Neural crest cell (in vitro differentiated cells): ENCODE data around the gene BCLAF1. TPM values are rescaled to one million over a fixed set of nuclear protein-coding genes. Genes with fewer than 3 reads are reported as not detected.
"Not testable (repeated sequence)": the region's sequence is repeated elsewhere in the genome, so short reads cannot be mapped to it uniquely, and the experiment has no call there.

Source experiments
- DNase-seq: peaks from one replicate; pipeline ENCODE4 v3.0.0; 2021; ENCODE audit warnings: low read depth, mixed read lengths, low spot score
- H3K27ac Mint-ChIP-seq: one replicate; pipeline ENCODE4 v1.8.0; 2021; ENCODE audit warnings: mild to moderate bottlenecking, mixed read lengths; ENCODE audit not compliant: unreplicated experiment
- H3K27me3 Mint-ChIP-seq: 2 replicates; pipeline ENCODE4 v1.8.0; 2021; ENCODE audit warnings: low read depth, mild to moderate bottlenecking, mixed read lengths
- H3K36me3 Mint-ChIP-seq: 2 replicates; pipeline ENCODE4 v1.8.0; 2021; ENCODE audit warnings: low read depth, mild to moderate bottlenecking, mixed read lengths
- H3K4me1 Mint-ChIP-seq: 2 replicates; pipeline ENCODE4 v1.8.0; 2021; ENCODE audit warnings: mixed read lengths
- H3K4me3 Mint-ChIP-seq: one replicate; pipeline ENCODE4 v1.8.0; 2021; ENCODE audit warnings: mild to moderate bottlenecking, mixed read lengths
- H3K9me3 Mint-ChIP-seq: 2 replicates; pipeline ENCODE4 v1.8.0; 2021; ENCODE audit warnings: mixed read lengths
- total RNA-seq: library from RNA; stranded (reverse); gene quantifications from 2 replicates; pipeline ENCODE4 v1.2.1, GENCODE V29; 2021
- TF ChIP-seq, protein P1 (sequence below): fragments of 200-600 bp; sonication (generic); conservative IDR thresholded peaks from 2 replicates; pipeline ENCODE4 v1.5.0; 2021; ENCODE audit warnings: antibody characterized with exemption, mild to moderate bottlenecking

BCLAF1 gene
- total RNA-seq, 1 donor from 2014 or later, result 253 TPM

DNA sequence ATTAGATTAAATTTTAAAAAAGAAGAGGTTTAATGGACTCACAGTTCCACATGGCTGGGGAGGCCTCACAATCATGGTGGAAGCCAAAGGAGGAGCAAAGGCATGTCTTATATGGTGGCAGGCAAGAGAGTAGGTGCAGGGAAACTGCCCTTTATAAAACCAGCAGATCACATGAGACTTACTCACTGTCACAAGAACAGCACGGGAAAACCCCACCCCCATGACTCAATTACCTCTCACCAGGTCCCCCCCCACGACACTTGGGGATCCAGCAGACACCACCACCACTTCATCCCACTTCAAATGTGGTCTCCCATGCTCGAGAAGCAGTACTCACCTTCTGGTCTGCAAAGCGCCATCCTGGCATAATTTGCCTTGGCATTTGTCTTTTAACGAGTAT, 64.2 kb downstream of the BCLAF1 start:
- H3K4me3 Mint-ChIP-seq, result no peak overlapping the region
- H3K4me1 Mint-ChIP-seq, result peaks cover 6% of the 10 kb centered on the region
- TF ChIP-seq, protein P1, sequence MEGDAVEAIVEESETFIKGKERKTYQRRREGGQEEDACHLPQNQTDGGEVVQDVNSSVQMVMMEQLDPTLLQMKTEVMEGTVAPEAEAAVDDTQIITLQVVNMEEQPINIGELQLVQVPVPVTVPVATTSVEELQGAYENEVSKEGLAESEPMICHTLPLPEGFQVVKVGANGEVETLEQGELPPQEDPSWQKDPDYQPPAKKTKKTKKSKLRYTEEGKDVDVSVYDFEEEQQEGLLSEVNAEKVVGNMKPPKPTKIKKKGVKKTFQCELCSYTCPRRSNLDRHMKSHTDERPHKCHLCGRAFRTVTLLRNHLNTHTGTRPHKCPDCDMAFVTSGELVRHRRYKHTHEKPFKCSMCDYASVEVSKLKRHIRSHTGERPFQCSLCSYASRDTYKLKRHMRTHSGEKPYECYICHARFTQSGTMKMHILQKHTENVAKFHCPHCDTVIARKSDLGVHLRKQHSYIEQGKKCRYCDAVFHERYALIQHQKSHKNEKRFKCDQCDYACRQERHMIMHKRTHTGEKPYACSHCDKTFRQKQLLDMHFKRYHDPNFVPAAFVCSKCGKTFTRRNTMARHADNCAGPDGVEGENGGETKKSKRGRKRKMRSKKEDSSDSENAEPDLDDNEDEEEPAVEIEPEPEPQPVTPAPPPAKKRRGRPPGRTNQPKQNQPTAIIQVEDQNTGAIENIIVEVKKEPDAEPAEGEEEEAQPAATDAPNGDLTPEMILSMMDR, result no peak
- no peak overlapping the region for H3K27ac Mint-ChIP-seq
- no peaks in the 10 kb centered on the region for H3K27me3 Mint-ChIP-seq
- no peak for DNase-seq
- H3K9me3 Mint-ChIP-seq, result peaks cover 20% of the 10 kb centered on the region
- H3K36me3 Mint-ChIP-seq, result peaks cover 4% of the 10 kb centered on the region

DNA sequence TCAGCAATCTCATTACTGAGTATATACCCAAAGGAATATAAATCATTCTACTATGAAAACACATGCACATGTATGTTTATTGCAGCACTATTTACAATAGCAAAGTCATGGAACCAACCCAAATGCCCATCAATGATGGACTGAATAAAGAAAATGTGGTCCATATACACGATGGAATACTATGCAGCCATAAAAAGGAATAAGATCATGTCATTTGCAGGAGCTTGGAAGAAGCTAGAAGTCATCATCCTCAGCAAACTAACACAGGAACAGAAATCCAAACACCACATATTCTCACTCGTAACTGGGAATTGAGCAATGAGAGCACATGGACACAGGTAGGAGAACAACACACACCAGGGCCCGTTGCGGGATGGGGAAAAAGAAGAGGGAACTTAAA, 64.7 kb downstream of the BCLAF1 start:
- H3K27me3 Mint-ChIP-seq, DNase-seq, H3K4me1 Mint-ChIP-seq, H3K27ac Mint-ChIP-seq, H3K36me3 Mint-ChIP-seq, H3K4me3 Mint-ChIP-seq: not testable (repeated sequence)
- H3K9me3 Mint-ChIP-seq, result peaks cover 20% of the 10 kb centered on the region

DNA sequence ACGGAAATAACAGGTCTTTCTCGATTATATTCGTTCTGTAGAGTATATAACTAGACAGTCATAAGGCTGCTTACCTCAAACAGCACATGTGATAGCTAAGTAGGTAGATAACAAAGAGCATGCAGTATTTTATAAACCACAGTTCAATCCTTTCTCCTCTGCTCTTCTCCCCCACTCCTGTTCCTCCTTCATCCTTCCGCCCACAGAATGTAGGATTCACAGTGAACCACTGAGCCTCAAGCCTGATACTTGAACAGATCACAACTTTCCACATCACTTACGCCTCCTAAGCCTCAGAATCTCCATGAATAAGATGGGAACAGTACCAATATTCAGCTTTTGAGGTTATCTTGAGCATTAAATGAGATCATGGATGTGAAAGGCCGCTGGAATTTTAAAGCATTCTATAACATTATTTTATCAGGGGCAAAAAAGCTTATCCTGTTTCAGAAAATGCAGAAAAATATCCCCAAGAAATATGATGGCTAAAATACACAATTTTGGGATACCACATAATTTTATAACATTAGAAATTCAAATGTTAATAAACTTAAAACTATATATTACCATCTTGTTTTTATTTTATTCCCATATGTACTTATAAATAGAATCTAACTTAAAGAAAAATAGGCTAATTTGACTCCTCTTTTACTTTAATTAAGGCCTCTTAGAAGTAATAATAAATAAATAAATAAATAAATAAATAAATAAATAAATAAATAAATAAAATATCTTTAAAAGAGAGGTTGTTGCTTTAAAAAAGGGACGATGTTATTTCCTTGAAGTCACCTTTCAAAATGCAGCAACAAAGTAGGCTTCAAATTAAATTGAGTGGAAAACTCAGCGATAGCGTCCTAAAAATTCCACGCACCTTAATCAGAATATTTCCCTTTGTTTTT, 72.9 kb downstream of the BCLAF1 start:
- peaks cover 4% of the 10 kb centered on the region for H3K36me3 Mint-ChIP-seq
- no peak overlapping the region for H3K4me3 Mint-ChIP-seq
- TF ChIP-seq, protein P1, result no peak
- DNase-seq, result no peak
- no peaks in the 10 kb centered on the region for H3K4me1 Mint-ChIP-seq
- no peak overlapping the region for H3K27ac Mint-ChIP-seq
- H3K9me3 Mint-ChIP-seq, result peaks cover 6% of the 10 kb centered on the region
- no peaks in the 10 kb centered on the region for H3K27me3 Mint-ChIP-seq

DNA sequence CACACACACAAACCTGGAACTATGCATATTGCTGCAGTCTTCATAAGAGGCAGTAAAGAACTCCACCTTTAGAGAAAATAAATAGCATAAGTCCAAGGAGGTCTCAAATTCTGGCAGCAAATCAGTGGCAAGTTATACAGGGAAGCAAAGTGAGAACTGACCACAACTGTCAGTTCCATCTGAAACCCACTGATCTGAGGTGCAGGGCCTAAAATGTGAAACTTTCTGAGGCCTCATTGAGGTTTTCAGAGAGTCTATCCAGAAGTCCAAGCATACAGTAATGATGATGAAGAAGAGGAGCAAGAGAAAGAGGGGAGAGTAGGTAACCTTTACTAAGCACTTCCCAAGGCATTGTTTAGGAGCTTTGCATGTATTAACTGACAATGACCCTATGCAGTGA, 75.8 kb downstream of the BCLAF1 start:
- H3K27me3 Mint-ChIP-seq, result no peaks in the 10 kb centered on the region
- TF ChIP-seq, protein P1, result no peak
- no peak overlapping the region for H3K4me3 Mint-ChIP-seq
- no peak for DNase-seq
- H3K27ac Mint-ChIP-seq, result no peak overlapping the region
- no peaks in the 10 kb centered on the region for H3K4me1 Mint-ChIP-seq
- H3K36me3 Mint-ChIP-seq, result no peaks in the 10 kb centered on the region
- no peaks in the 10 kb centered on the region for H3K9me3 Mint-ChIP-seq

DNA sequence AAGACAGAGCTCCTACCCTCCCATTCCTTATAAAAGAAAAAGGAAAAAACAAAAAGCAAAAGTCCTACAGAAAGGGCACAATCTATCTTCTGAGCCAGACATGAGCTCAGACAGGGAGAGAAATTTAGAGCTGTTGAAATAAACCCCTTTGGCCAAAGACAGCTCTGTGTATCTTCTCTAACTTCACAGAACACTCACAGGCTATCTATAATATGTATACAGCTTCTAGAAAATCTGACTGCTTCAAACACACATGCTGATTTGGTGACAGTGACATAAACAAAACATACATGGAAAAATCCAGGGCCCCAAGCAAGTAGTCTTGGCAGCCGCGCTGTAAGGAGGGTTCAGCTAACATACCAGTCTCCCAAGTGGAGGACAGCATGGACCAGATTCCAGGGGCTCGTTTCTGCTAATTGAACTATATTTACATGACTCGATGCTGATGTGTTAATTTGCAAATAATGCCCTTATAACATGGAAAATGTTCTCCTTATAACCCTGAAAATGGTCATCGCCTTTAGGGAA, 76.6 kb downstream of the BCLAF1 start:
- no peaks in the 10 kb centered on the region for H3K27me3 Mint-ChIP-seq
- H3K9me3 Mint-ChIP-seq, result no peaks in the 10 kb centered on the region
- no peak overlapping the region for H3K4me3 Mint-ChIP-seq
- no peak for DNase-seq
- no peaks in the 10 kb centered on the region for H3K36me3 Mint-ChIP-seq
- TF ChIP-seq, protein P1, result no peak
- no peaks in the 10 kb centered on the region for H3K4me1 Mint-ChIP-seq
- no peak overlapping the region for H3K27ac Mint-ChIP-seq

DNA sequence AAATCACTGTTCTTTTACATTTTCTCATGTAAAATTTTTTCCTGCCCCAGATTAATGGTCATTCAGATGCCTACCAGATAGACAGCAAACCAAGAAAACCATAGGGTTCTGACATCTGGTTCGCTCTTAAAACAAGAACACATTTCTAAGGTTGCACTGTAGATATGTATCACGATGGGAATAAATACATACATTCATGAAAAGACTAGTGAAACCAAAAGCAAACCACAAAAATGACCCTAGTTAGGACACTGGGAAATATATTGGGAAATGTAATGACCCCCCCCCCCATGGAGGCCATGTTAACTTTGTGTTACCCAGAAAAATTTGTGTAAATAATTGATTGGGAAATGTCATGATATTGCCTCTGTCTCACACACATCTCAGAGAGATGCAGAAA, 77.0 kb downstream of the BCLAF1 start:
- Mint-ChIP-seq H3K27me3 (no peaks in the 10 kb centered on the region), H3K9me3 (no peaks in the 10 kb centered on the region), H3K36me3 (no peaks in the 10 kb centered on the region), H3K4me1 (no peaks in the 10 kb centered on the region), H3K27ac (no peak overlapping the region), H3K4me3 (no peak overlapping the region)
- no peak for DNase-seq
- TF ChIP-seq, protein P1, result no peak
